SK-MEL-5 (cell line): Measurements from ENCODE around the gene RAI1. TPM values are rescaled to one million over a fixed set of nuclear protein-coding genes. Genes with fewer than 3 reads are reported as not detected.

Experiments used
- DNase-seq: peaks from one replicate; pipeline ENCODE4 v3.0.0-alpha.2; 2016; ENCODE audit warnings: low read depth, low spot score
- in situ Hi-C: cut with HindIII; loops from 2 replicates; pipeline ENCODE4 v1.10.0; 2016; ENCODE audit warnings: low sequenced_read_pairs, high pct_unique_total_duplicates, low pct_unique_long_range_greater_than_20kb
- total RNA-seq: library from RNA; depleted of rRNA; stranded (reverse); fragments of >200 nt; shearing (Covaris generic); gene quantifications from 2 replicates; pipeline ENCODE4 v1.2.3, GENCODE V29; 2014

RAI1 gene
- total RNA-seq, 1 experiment from 2014 or later, result 9.4 TPM

GRCh38 chr17:17749921-17750320, 68.7 kb downstream of the RAI1 start:
- in situ Hi-C loops, result no loop called here
- peak; percentile 74 for DNase-seq

- DNase-seq, result no peak
- in situ Hi-C loops, result no loop called here
Measured at GRCh38 chr17:17750881-17751280, 69.6 kb downstream of the RAI1 start.

GRCh38 chr17:17751489-17752088, 70.3 kb downstream of the RAI1 start:
- no peak for DNase-seq
- in situ Hi-C loops, result no loop called here

- DNase-seq, result peak; percentile 49
- in situ Hi-C loops, result no loop called here
Measured at GRCh38 chr17:17752089-17752820, 71.0 kb downstream of the RAI1 start.

- DNase-seq, result peak; percentile 81
- in situ Hi-C loops, result no loop called here
Measured at GRCh38 chr17:17752821-17753321, 71.6 kb downstream of the RAI1 start.

GRCh38 chr17:17754719-17755686, 73.7 kb downstream of the RAI1 start:
- in situ Hi-C loops, result no loop called here

GRCh38 chr17:17755715-17756114, 74.5 kb downstream of the RAI1 start:
- no peak for DNase-seq
- in situ Hi-C loops, result no loop called here

More at GRCh38 chr17:17754719-17755686, 73.7 kb downstream of the RAI1 start:
- DNase-seq, result no peak

- in situ Hi-C loops, result no loop called here
- DNase-seq, result no peak
Measured at GRCh38 chr17:17757391-17757791, 76.1 kb downstream of the RAI1 start.

GRCh38 chr17:17757956-17758845, 76.9 kb downstream of the RAI1 start:
- in situ Hi-C loops, result no loop called here
- DNase-seq, result no peak

GRCh38 chr17:17758941-17759563, 77.8 kb downstream of the RAI1 start:
- no peak for DNase-seq
- in situ Hi-C loops, result no loop called here

- no peak for DNase-seq
- in situ Hi-C loops, result no loop called here
Measured at GRCh38 chr17:17760350-17760749, 79.1 kb downstream of the RAI1 start.

GRCh38 chr17:17760872-17761550, 79.8 kb downstream of the RAI1 start:
- in situ Hi-C loops, result no loop called here
- DNase-seq, result no peak

- in situ Hi-C loops, result no loop called here
- no peak for DNase-seq
Measured at GRCh38 chr17:17761894-17762743, 80.9 kb downstream of the RAI1 start.

GRCh38 chr17:17762744-17763105, 81.5 kb downstream of the RAI1 start:
- DNase-seq, result no peak
- in situ Hi-C loops, result no loop called here

GRCh38 chr17:17763136-17763535, 81.9 kb downstream of the RAI1 start:
- in situ Hi-C loops, result no loop called here
- DNase-seq, result no peak

GRCh38 chr17:17763734-17764133, 82.5 kb downstream of the RAI1 start:
- no peak for DNase-seq
- in situ Hi-C loops, result no loop called here
